Astrocyte of the cerebellum (primary cell): Measurements from ENCODE around the gene NRROS.

ENCODE experiments used
- DNase-seq: peaks from one replicate; pipeline ENCODE4 v3.0.0-alpha.2; 2011; ENCODE audit warnings: low read depth
- H3K4me3 ChIP-seq: 2 replicates; pipeline ENCODE4 v1.5.1; 2011; ENCODE audit warnings: mild to moderate bottlenecking, low read depth, low read length, moderate library complexity
- in situ Hi-C: cut with HindIII; loops from 2 replicates; pipeline ENCODE4 v1.10.0; 2017; ENCODE audit warnings: low sequenced_read_pairs
- TF ChIP-seq, protein P1 (sequence below): IDR thresholded peaks from 2 replicates; pipeline ENCODE4 v1.5.1; 2012; ENCODE audit warnings: low read length, low read depth, moderate library complexity, mild to moderate bottlenecking; ENCODE audit errors: missing control alignments

NRROS gene

DNA sequence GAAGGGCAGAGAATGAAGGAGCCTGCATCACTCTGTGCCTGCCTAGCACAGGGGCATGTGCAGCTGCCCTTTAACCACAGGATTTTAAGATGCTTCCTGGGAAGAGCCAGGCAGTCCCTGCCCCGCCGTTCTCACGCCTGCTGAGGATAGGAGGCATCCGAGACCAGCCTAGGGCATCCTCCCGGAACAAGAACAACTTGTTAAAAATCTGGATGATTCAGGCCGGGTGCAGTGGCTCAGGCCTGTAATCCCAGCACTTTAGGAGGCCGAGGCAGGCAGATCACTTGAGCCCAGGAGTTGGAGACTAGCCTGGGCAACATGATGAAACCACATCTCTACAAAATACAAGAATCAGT is 15.2 kb downstream of the NRROS start:
- TF ChIP-seq, protein P1, sequence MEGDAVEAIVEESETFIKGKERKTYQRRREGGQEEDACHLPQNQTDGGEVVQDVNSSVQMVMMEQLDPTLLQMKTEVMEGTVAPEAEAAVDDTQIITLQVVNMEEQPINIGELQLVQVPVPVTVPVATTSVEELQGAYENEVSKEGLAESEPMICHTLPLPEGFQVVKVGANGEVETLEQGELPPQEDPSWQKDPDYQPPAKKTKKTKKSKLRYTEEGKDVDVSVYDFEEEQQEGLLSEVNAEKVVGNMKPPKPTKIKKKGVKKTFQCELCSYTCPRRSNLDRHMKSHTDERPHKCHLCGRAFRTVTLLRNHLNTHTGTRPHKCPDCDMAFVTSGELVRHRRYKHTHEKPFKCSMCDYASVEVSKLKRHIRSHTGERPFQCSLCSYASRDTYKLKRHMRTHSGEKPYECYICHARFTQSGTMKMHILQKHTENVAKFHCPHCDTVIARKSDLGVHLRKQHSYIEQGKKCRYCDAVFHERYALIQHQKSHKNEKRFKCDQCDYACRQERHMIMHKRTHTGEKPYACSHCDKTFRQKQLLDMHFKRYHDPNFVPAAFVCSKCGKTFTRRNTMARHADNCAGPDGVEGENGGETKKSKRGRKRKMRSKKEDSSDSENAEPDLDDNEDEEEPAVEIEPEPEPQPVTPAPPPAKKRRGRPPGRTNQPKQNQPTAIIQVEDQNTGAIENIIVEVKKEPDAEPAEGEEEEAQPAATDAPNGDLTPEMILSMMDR: no peak
- H3K4me3 ChIP-seq: no peak overlapping the region
- in situ Hi-C loops: no loop called here
- DNase-seq: no peak

DNA sequence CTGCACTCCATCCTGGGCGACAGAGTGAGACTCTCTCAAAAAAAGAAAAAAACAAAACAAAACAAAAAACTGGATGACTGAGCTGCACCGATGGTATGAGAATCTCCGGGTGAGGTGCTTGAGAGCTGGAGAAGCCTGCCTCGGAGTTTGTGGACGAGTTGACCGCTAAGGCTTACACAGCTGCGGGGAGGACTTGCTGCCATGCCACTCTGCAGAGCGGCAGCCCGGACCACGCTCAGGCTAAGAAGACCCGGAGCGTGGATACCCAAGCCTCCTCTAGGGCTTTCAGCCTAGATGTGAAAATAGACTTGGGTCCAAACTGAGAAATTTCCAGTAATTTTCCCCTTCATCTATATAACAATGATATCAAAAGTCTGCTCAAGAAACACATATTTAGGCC is 16.0 kb downstream of the NRROS start:
- in situ Hi-C loops: no loop called here
- H3K4me3 ChIP-seq: no peak overlapping the region
- TF ChIP-seq, protein P1: no peak
- DNase-seq: no peak

DNA sequence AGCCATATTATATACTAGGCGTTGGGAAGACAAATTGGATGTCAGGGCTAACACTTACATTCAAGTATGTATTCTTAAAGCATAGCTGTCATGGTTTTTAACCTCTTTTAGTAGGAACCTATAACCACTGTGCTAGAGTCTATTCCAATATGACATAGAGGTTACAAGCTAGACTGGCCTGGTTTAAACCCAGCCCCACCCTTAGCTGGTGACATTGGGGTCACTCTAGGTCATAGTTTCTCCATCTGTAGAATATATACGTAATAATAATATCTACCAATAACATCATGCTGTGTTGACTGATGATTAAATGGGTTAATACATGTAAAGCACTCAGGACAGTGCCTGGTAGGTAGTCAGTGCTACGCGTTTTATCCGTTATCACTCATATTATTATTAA is 16.7 kb downstream of the NRROS start:
- in situ Hi-C loops: no loop called here
- H3K4me3 ChIP-seq: no peak overlapping the region
- TF ChIP-seq, protein P1: no peak
- no peak for DNase-seq

DNA sequence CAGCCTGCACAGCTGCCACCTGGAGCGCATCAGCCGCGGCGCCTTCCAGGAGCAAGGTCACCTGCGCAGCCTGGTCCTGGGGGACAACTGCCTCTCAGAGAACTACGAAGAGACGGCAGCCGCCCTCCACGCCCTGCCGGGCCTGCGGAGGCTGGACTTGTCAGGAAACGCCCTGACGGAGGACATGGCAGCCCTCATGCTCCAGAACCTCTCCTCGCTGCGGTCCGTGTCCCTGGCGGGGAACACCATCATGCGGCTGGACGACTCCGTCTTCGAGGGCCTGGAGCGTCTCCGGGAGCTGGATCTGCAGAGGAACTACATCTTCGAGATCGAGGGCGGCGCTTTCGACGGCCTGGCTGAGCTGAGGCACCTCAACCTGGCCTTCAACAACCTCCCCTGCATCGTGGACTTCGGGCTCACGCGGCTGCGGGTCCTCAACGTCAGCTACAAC is 20.4 kb downstream of the NRROS start:
- H3K4me3 ChIP-seq: no peak overlapping the region
- no peak for DNase-seq
- TF ChIP-seq, protein P1: no peak
- in situ Hi-C loops: no loop called here

DNA sequence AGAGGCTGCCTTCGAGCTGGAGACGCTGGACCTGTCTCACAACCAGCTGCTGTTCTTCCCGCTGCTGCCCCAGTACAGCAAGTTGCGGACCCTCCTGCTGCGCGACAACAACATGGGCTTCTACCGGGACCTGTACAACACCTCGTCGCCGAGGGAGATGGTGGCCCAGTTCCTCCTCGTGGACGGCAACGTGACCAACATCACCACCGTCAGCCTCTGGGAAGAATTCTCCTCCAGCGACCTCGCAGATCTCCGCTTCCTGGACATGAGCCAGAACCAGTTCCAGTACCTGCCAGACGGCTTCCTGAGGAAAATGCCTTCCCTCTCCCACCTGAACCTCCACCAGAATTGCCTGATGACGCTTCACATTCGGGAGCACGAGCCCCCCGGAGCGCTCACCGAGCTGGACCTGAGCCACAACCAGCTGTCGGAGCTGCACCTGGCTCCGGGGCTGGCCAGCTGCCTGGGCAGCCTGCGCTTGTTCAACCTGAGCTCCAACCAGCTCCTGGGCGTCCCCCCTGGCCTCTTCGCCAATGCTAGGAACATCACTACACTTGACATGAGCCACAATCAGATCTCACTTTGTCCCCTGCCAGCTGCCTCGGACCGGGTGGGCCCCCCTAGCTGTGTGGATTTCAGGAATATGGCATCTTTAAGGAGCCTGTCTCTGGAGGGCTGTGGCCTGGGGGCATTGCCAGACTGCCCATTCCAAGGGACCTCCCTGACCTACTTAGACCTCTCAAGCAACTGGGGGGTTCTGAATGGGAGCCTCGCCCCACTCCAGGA is 21.1 kb downstream of the NRROS start:
- TF ChIP-seq, protein P1: no peak
- DNase-seq: no peak
- in situ Hi-C loops: no loop called here
- H3K4me3 ChIP-seq: no peak overlapping the region

DNA sequence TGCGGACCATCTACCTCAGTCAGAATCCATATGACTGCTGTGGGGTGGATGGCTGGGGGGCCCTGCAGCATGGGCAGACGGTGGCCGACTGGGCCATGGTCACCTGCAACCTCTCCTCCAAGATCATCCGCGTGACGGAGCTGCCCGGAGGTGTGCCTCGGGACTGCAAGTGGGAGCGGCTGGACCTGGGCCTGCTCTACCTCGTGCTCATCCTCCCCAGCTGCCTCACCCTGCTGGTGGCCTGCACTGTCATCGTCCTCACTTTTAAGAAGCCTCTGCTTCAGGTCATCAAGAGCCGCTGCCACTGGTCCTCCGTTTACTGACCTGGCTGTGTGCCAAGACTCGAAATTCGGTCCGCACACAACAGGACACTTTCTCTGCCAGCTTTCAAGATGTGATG is 21.9 kb downstream of the NRROS start:
- DNase-seq: no peak
- no peak overlapping the region for H3K4me3 ChIP-seq
- in situ Hi-C loops: no loop called here
- TF ChIP-seq, protein P1: no peak
